HG03025 (cell line): Measurements from ENCODE around the gene TEKT1.
"Not testable (repeated sequence)": the region's sequence is repeated elsewhere in the genome, so short reads cannot be mapped to it uniquely, and the experiment has no call there.

ENCODE experiments used
- ATAC-seq: cut with Tn5 transposase; IDR thresholded peaks from one replicate; pipeline ENCODE4 v1.9.1; 2021; ENCODE audit warnings: mild to moderate bottlenecking, moderate library complexity; ENCODE audit not compliant: unreplicated experiment, low FRiP score

TEKT1 gene

DNA sequence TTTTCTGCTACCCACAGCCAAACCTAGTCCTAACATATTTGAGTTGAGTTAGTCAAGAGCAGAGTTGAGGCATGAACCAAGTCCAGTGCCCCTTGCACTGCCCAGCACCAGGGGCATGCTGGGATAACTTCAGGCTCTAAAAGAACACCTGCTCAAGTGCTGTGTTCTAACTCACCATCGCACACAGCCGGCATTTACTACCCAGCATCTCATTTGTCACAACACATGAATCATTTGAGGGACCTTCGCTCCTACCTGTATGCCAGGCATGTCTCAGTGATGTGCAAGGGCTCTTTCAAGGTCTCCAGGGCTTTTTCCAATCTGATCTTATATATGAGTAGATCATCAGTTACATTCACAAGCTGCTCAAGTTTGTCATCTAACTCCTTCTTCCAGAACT lies 12.6 kb downstream of the TEKT1 start:
- ATAC-seq, result no peak

DNA sequence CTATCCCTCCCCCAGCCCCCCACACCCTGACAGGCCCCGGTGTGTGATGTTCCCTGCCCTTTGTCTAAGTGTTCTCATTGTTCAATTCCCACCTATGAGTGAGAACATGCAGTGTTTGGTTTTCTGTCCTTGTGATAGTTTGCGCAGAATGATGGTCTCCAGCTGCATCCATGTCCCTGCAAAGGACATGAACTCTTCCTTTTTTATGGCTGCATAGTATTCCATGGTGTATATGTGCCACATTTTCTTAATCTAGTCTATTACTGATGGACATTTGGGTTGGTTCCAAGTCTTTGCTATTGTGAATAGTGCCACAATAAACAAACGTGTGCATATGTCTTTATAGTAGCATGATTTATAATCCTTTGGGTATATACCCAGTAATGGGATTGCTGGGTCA lies 15.2 kb downstream of the TEKT1 start:
- not testable (repeated sequence) for ATAC-seq

DNA sequence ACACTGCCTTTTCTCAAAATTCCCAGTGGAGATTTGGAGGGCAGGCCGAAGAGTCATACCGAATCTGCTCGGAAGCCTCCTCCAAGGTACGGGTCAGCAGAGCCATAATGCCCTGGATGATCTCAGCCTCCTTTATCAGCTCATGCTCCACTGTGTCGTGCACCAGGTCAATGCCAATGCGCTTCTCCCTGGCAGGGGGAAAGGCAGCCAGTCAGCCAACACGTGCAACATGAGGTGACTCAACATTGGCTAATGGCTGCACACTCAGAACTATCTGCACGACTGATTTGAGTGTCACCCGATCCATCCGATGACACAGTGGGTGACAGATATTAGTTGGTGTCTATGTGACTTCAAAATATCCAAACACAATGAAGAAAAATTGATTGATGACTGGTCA lies 15.8 kb downstream of the TEKT1 start:
- no peak for ATAC-seq

DNA sequence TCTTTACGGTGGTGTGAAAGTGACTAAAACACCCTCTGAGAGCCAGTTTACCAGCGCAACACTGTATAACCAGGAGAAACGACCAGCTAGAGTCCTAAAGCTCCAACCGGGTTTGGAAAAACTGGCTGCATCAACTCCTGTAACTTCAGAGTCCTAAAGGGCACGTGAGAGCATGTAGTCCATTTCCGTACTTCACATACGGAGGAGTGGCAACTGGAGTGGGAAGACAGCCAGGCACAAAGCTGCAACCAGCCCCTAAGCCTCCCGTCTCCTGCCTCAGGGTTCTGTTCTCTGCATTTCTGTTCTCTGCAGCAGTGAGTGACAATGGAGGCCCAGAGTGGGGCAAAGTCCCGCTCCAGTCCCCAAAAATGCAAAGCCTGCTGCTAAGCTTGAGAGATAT lies 19.2 kb downstream of the TEKT1 start:
- no peak for ATAC-seq

DNA sequence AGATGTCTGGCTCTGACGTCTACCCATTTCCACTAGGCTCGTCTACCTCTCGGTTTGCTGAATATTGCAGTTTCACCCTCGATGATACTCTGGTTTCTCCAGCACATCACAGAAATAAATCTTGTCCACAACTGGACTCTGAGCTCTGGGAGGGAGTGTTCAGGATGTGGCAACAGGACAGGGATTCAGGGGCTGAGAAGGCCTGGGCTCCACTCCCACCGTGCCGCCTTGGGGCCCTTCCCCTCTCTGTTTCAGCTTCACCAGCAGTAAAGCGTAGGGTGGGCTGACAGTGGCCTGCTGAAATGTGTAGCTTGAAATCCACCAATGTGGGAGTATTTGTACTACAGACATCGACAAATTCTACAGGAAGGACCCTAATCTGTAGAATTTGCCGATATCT lies 20.0 kb downstream of the TEKT1 start:
- no peak for ATAC-seq

DNA sequence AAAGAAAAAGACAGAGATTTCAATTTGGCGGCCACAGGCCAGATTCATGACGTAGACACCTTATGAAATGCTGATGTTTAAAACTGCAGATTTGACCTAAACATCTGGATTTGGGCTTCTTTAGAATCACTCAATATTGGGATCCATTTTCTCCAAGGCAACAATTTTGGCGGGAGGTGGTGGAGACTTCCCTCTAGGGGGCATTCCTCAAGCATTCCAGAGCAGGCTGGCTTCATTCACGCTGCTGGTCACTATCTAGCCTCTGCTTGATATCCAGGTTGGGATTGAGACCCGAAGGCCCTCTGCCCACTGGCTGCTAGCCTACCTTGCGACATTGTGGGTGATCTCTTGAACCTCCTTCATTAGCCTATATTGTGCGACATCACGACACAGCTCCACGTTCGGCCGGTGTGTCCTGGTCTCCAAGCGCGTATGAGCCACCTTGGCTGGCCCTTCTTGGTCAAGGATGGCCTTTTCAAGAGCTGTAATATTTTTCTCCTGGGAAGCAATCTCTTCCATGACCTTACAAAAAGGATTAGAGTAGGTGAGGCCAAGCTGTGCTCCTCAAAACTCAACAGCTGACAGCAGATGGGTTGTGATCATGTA lies 31.0 kb downstream of the TEKT1 start:
- ATAC-seq, result no peak

DNA sequence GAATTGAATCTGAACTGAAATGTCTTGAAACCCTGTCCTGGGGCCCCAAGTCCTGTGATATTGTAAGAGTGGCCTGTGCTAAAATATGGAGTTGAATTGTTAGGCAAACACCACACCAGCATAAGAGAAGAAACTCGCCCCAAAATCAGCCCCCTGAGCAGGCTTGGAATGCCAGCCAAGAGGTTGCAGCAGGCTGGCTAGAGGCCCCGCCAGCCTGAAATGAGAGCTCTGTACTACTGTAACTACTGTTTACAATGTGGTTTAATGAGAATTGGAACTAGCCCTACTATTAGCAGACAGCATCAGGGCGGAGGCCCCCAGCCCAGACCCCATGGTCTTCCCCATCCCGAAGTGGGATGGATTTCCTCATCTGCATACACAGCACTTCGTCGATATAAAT lies 31.8 kb downstream of the TEKT1 start:
- ATAC-seq, result no peak

DNA sequence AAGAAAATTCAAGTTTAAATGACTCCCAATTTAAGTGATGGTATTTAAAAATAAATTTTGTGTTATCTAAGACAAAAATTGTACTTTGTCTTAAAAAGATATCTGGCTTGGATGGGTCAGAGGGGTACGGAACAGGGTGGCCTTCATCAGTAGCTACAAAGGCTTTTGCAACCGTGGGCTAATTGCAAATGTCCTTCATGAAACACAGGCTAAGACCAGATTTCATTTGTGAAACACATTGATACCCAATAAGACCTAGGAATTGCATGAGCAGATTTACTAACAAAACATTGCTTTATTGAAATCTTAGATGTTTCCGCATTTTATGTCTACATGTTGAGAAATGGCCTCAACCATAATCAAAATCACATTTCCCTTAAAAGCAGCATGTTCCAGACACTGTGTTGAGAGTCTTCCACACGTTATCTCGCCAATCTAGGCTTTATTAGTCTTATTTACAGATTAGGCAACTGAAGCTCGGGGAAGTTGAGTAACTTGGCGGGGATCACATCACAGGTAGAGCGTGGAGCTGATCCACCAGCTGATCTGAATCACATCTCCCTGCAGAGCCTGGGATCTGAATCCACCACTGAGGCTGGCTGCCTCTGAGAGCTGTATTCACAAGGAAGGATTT lies 33.7 kb downstream of the TEKT1 start:
- no peak for ATAC-seq

DNA sequence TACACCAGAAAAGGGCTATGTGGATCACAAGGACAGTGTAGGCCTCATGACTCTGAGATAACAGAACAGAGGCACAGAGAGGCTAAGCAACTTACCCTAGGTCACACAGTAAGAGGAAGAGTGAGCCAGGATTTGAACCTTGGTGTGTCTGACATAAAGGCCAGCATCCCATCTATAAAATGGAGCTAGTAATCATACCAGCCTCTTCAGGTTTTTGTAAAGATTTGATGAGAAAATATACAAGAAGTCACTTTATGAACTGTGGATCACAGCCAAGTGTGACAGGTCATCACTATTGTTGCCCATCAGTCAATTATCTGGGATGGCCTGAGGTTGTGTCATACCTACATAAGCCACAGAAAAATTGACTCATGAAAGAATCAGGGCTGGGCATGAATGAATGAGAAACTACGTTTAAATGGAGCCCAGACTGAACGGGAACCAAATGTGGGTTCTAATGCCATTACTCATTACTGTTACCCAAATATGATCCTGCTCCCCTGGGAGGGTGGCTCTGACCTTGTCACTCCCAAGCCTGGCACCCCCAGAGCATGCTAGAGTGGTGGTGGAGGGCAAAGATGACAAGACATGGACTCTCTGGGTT lies 34.5 kb downstream of the TEKT1 start:
- no peak for ATAC-seq

DNA sequence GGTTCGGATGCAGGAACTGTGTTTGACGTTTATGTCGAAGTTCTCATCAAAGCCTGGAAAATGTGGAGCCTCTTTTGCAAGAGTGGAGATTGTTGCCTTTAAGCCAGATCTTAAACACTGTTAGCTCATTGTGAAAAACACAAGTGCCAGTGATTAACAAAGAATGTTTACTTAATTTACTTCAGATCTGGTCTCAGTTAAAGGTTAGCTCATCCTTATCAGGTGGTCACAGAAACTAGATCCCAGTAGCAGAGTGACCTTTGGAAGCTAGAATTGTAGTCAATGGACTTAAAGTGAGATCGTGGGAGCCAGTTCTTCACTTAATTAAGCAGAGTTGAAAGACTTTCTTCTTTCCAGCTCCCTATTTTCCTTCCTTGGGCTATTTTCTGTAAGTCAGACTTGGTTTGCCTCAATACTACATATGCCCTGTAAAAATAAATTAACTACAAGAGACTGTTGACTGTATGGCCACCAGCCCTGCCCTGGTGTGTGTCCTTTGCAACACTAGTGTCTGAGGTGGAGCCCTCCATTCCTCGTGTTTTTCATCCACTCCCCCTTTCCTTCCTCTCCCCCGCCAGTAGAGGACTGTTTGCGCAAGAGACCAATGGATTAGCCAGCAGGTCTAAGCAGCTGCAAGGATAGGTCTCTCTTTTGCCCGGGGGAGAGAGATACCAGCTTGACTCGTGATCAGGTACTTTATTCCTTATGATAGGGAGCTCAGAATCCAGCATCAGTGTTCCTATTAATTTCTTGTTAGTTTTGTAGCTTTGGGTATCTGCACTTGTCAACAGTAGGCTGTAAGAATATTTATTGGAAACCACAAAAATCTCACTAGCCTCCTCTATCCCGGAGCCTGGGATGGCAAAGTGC lies 35.3 kb downstream of the TEKT1 start:
- no peak for ATAC-seq

DNA sequence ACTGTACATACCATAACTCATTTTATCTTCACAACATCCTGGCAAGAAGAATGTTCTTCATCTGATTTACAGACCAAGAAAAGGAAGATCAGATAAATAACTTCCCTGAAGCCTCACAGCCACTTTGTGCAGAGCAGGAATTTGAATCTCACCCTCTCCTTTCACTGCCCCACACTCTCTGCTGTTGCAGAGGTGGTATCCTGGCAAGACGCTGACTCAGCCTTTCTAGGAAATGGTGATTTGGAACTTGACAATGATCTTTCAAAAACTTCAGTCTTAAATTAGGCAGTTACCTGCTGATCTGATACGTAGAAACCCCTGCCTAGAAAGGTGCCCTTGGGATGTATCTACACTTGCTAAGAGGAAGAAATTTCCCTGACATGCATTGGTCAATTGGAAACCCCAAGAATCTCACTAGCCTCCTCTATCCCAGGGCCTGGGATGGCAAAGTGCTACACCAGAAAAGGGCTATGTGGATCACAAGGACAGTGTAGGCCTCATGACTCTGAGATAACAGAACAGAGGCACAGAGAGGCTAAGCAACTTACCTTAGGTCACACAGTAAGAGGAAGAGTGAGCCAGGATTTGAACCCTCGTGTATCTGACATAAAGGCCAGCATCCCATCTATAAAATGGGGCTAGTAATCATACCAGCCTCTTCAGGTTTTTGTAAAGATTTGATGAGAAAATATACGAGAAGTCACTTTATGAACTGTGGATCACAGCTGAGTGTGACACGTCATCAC lies 37.6 kb downstream of the TEKT1 start:
- no peak for ATAC-seq

DNA sequence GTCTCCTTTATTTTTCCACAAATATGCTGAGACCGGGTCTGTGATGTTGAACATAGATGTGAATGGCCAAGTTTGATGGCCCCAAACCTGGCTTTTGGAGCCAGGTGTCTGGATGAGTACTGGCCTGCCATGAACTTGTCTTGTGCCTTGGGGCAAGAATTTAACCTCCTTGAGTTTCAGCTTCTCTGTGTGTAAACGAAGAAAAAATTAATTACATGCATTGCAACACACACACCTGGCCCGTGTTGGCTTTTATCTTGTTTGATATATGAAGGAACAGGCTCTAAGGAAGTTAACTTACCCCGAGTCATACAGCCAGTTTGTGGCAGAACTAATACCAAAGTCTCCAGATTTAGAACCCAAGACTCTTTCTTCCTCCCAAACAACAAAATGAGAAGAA lies 42.4 kb downstream of the TEKT1 start:
- no peak for ATAC-seq

DNA sequence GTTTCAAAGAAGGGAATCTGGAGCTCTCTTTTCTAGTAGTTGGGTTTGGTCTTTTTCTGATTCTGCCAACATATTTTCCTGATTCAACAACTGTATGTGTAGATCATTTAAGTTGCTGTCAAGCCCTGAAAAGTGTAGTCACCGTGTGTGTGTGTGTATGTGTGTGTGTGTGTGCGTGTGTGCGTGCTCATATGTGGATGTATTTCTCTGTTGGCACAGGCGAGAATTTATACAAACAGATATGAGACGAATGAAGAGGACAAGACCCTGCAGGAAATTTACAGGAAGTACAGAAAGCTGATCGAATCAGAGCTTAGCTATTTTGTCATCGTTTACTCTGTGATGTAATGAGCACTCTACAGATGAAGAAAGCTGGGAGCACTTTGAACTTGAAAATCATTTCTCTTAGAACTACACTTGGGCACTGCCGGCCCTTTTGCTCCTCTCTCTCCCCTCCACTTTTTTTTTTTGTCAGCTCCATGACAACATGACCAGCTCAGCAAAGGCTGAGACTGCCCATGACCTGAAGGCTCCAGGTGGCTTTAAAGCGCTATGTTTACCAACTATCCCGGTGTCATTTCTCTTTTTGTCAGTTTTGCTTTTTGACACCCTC lies 44.3 kb downstream of the TEKT1 start:
- ATAC-seq, result no peak

DNA sequence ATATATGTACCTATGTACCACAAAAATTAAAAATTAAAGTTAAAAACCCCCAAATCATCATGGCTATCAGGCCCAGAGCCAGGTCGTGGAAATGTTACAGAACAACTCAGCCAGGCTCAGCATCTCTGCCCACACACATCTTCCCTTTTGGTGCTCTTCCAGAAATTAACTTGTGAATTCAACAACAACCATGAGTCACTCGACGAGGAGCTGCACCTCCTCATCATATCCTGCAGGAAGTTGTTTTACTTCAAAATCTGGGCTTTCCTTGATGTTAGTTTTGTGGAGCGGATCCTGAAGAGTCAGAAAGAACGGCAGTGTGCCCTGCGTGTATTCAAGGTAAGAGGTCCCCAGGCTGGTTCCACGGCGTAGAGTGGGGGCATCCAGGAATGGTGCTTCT lies 44.9 kb downstream of the TEKT1 start:
- ATAC-seq, result no peak

DNA sequence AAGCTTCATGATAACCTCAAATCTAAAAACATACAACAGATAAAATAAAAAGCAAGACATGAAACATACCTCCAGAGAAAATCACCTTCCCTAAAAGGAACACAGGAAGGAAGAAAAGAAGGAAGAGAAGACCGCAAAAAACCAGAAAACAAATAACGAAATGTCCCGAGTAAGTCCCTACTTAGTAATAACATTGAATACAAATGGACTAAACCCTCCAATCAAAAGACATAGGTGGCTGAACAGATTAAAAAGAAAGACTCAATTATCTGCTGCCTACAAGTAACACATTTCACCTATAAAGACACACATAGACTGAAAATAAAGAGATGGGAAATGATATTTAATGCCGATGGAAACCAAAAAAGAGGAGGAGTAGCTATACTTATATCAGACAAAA lies 49.3 kb downstream of the TEKT1 start:
- ATAC-seq, result no peak

DNA sequence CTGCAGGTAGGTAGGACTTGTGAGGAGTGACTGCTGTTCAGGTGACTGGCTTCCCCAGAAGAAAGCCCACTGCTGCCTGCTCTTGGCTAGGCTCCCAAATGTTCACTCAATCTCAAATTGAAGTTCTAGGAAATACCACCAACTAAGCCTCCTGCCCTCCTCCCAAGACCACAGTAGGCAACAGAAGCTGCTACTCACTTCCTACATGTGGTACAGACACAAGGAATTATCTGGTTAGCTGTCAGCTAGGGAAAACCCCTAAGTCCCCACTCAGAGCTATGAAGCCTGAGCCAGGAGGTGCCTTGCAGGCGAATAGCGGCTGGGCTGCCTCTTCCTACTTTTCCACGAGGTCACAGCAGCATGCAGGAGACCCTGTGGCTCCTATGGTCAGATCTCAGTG lies 50.6 kb downstream of the TEKT1 start:
- ATAC-seq, result no peak

DNA sequence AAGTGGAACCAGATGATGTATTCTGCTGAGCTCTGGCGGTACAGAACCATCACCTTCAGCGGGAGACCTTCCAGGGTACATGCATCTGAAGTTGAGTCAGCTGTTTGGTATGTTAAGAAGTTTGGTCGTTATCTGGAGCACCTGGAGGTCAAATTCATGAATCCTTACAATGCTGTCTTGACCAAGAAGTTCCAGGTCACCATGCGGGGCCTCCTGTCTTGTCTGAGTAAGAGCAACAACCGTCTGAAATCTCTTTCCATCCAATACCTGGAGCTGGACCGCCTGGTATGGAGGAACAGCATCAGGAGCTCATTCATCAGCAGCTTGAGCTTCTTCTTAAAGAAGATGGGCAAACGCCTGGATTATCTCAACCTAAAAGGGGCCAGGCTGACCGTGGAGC lies 51.5 kb downstream of the TEKT1 start:
- ATAC-seq, result no peak

DNA sequence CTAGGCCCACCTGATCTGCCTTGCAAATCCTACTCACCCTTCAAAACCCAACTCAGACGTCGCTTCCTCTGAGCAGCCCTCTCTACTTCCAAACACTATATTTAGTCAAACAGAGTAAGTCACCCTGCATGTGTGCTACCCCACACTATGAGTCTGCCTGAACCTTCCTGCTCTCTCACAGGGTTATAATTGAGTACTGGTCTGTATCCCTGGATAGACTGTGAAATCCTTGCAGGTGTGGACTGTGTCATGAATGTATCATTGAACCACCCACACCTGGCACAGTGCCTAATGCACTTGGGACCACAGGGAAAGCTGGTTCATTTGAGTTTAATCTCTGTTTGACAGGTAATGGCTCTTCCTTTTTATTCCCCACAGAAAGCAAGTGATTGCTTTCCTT lies 52.1 kb downstream of the TEKT1 start:
- ATAC-seq, result no peak

DNA sequence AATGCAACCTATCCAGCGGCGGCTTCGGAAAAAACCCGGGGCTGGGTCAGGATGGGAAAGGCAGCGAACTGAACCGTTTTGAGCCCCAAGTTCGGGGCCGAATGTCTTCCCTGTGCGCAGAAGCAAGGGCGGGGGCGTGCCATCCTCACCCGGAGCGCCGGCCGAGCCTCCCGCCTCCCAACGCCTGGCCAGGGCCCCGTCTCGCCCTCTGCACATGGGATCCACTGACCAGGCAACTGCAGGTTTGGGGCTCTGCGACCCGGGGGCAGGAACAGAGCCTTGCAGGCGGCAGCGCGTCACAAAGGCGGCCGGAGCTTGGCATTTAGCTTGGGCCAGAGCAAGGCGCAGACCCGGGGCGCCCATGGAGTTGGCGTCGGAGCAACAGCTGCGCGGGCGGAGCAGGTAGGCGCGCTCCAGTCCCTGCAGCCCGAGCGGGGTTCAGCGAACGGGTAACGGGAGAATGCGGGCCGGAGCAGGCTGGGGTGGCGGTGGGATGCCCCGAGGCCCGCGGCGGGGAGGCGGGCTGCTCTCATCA lies 55.6 kb downstream of the TEKT1 start, which contains the start of gene FBXO39:
Gene FBXO39 (plus strand): TSS at position 345 of the 535 bp plus-strand sequence. CDS start 3,654 bp downstream, outside the sequence.
- ATAC-seq, result no peak

DNA sequence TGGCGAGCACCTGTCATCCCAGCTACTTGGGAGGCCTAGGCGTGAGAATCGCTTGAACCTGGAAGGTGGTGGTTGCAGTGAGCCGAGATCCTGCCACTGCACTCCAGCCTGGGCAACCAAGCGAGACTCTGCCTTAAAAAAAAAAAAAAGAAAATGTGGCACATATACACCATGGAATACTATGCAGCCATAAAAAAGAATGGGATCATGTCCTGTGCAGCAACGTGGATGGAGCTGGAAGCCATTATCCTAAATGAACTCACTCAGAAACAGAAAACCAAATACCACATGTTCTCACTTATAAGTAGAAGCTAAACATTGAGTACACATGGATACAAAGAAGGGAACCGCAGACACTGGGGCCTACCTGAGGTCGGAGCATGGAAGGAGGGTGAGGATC lies 56.6 kb downstream of the TEKT1 start:
- not testable (repeated sequence) for ATAC-seq
